Lower leg skin (tissue), 3 donors: Measurements from ENCODE around the gene RAPGEF5.

ENCODE experiments used
- CTCF ChIP-seq, 3 donors: fragments of 450-650 bp; IDR thresholded peaks; one replicate each; pipeline ENCODE4 v1.5.1; 2016; ENCODE audit warnings: antibody characterized with exemption in 3 of 3, mild to moderate bottlenecking in 3 of 3, moderate library complexity in 2 of 3
- POLR2A ChIP-seq, 2 donors: fragments of 450-650 bp; IDR thresholded peaks; one replicate each; pipeline ENCODE4 v1.6.1; 2016 to 2017; ENCODE audit warnings: antibody characterized with exemption in 2 of 2, mild to moderate bottlenecking in 1 of 2, moderate library complexity in 1 of 2

DNA sequence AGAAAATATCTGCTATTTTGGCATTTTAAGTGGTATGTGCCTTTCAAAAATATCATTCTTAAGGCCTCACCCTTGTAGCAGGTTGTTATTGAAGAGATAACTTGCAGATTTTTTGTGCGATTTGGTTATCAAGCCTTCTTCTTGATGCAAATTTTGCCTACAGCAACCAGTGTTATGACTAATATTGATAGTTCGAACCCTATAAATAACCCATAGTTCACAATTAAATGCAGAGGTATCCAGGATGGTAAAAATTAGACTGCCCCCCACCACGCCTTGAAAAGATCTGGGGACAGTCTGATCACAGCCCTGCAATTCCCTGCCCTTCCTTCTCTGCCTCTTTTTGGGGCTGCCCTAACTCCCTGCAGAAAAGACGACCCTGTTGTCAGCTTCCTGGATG is 28.4 kb upstream of the RAPGEF5 start:
- TF ChIP-seq CTCF (IDR thresholded peaks at IDR 0.05) (no peak), POLR2A (IDR thresholded peaks at IDR 0.05) (no peak)
